Hepatocyte (in vitro differentiated cells): Measurements from ENCODE around the gene ZNF385C. TPM values are rescaled to one million over a fixed set of nuclear protein-coding genes. Genes with fewer than 3 reads are reported as not detected.

ENCODE experiments used
- DNase-seq: peaks from one replicate; pipeline ENCODE4 v3.0.0-alpha.2; 2016; ENCODE audit warnings: low spot score
- H2AFZ ChIP-seq: fragments of 200-600 bp; sonication (generic); 2 replicates; pipeline ENCODE4 v1.6.0; 2016; ENCODE audit warnings: antibody characterized with exemption, mild to moderate bottlenecking
- H3K27ac ChIP-seq: fragments of 200-600 bp; sonication (generic); 2 replicates; pipeline ENCODE4 v1.5.1; 2016; ENCODE audit warnings: mild to moderate bottlenecking
- H3K27me3 ChIP-seq: fragments of 200-600 bp; sonication (generic); 2 replicates; pipeline ENCODE4 v1.6.1; 2016
- H3K36me3 ChIP-seq: fragments of 200-600 bp; sonication (generic); replicated peaks from 2 replicates; pipeline ENCODE4 v1.5.1; 2016; ENCODE audit warnings: low read depth; ENCODE audit not compliant: insufficient read depth
- H3K4me1 ChIP-seq: fragments of 200-600 bp; sonication (generic); 2 replicates; pipeline ENCODE4 v1.5.1; 2016; ENCODE audit warnings: mild to moderate bottlenecking, moderate library complexity; ENCODE audit not compliant: insufficient read depth
- H3K4me2 ChIP-seq: fragments of 200-600 bp; sonication (generic); 2 replicates; pipeline ENCODE4 v1.6.0; 2016
- H3K4me3 ChIP-seq: fragments of 200-600 bp; sonication (generic); 2 replicates; pipeline ENCODE4 v1.5.1; 2016; ENCODE audit warnings: mild to moderate bottlenecking
- H3K79me2 ChIP-seq: fragments of 200-600 bp; sonication (generic); 2 replicates; pipeline ENCODE4 v1.6.0; 2017; ENCODE audit warnings: mild to moderate bottlenecking
- H3K9me2 ChIP-seq: fragments of 200-600 bp; sonication (generic); replicated peaks from 2 replicates; pipeline ENCODE4 v1.6.0; 2017; ENCODE audit warnings: mild to moderate bottlenecking; ENCODE audit not compliant: insufficient read depth
- H3K9me3 ChIP-seq: fragments of 200-600 bp; sonication (generic); 2 replicates; pipeline ENCODE4 v1.5.1; 2016; ENCODE audit warnings: low read depth, mild to moderate bottlenecking
- H4K20me1 ChIP-seq: fragments of 200-600 bp; sonication (generic); 2 replicates; pipeline ENCODE4 v1.6.0; 2016; ENCODE audit warnings: mild to moderate bottlenecking; ENCODE audit not compliant: insufficient read depth, poor library complexity, severe bottlenecking
- EZH2 ChIP-seq: fragments of 200-600 bp; sonication (generic); IDR thresholded peaks from 2 replicates; pipeline ENCODE4 v1.6.1; 2016; ENCODE audit warnings: antibody characterized with exemption, mild to moderate bottlenecking, borderline replicate concordance
- EZH2phosphoT487 ChIP-seq: fragments of 200-600 bp; sonication (generic); IDR thresholded peaks from one replicate; pipeline ENCODE4 v1.6.1; 2018; ENCODE audit warnings: antibody characterized with exemption, mild to moderate bottlenecking, low read depth, moderate library complexity; ENCODE audit not compliant: unreplicated experiment, severe bottlenecking
- WGBS: methylation state at CpG from one replicate; pipeline ENCODE4 v1.1.6; 2016; ENCODE audit warnings: low lambda C conversion rate; ENCODE audit errors: missing lambda C conversion rate; 5-methylcytosine and 5-hydroxymethylcytosine counted together
- polyA plus RNA-seq: library from polyadenylated mRNA; unstranded; fragments of >200 nt; fragmentation: Nextera tagmentation; extraction: Ambion mirVana; gene quantifications from 2 replicates; pipeline ENCODE4 v1.2.1, GENCODE V29; 2016
- total RNA-seq: library from RNA; depleted of rRNA; stranded (reverse); fragments of >200 nt; gene quantifications from 2 replicates; pipeline ENCODE4 v1.2.3, GENCODE V29; 2014
- TF ChIP-seq, protein P1 (sequence below): fragments of 200-600 bp; sonication (generic); IDR thresholded peaks from 2 replicates; pipeline ENCODE4 v1.5.1; 2016; ENCODE audit warnings: antibody characterized with exemption, mild to moderate bottlenecking; ENCODE audit not compliant: poor library complexity

ZNF385C gene
- total and polyA plus RNA-seq, 2 experiments from 2014 or later: 0.45 to 0.63 TPM

GRCh38 chr17:42061646-42062487 is 36.4 kb downstream of the ZNF385C start:
- Histone ChIP-seq H2AFZ (no peak overlapping the region), H3K4me1 (no peaks in the 10 kb centered on the region), H3K9me2 (no peaks in the 10 kb centered on the region), H3K27ac (no peak overlapping the region), H4K20me1 (no peaks in the 10 kb centered on the region), H3K9me3 (no peaks in the 10 kb centered on the region), H3K4me3 (no peak overlapping the region), H3K79me2 (no peaks in the 10 kb centered on the region), H3K36me3 (no peaks in the 10 kb centered on the region), H3K27me3 (no peaks in the 10 kb centered on the region), H3K4me2 (no peak overlapping the region)
- WGBS: 65% methylated on average over 5 of the region's 5 CpGs
- DNase-seq: no peak
- TF ChIP-seq EZH2phosphoT487 (no peak), EZH2 (no peak)
- TF ChIP-seq, protein P1, sequence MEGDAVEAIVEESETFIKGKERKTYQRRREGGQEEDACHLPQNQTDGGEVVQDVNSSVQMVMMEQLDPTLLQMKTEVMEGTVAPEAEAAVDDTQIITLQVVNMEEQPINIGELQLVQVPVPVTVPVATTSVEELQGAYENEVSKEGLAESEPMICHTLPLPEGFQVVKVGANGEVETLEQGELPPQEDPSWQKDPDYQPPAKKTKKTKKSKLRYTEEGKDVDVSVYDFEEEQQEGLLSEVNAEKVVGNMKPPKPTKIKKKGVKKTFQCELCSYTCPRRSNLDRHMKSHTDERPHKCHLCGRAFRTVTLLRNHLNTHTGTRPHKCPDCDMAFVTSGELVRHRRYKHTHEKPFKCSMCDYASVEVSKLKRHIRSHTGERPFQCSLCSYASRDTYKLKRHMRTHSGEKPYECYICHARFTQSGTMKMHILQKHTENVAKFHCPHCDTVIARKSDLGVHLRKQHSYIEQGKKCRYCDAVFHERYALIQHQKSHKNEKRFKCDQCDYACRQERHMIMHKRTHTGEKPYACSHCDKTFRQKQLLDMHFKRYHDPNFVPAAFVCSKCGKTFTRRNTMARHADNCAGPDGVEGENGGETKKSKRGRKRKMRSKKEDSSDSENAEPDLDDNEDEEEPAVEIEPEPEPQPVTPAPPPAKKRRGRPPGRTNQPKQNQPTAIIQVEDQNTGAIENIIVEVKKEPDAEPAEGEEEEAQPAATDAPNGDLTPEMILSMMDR: no peak

- no peak for DNase-seq
- no peak overlapping the region for H3K4me3 ChIP-seq
- H3K36me3 ChIP-seq: no peaks in the 10 kb centered on the region
- WGBS: 85% methylated on average over 4 of the region's 4 CpGs
- no peak for TF ChIP-seq EZH2phosphoT487
- TF ChIP-seq EZH2: no peak
- TF ChIP-seq, protein P1: no peak
- H3K4me2 ChIP-seq: no peak overlapping the region
- H3K27ac ChIP-seq: no peak overlapping the region
- H3K9me3 ChIP-seq: no peaks in the 10 kb centered on the region
- H4K20me1 ChIP-seq: no peaks in the 10 kb centered on the region
- H3K4me1 ChIP-seq: no peaks in the 10 kb centered on the region
- no peaks in the 10 kb centered on the region for H3K27me3 ChIP-seq
- H2AFZ ChIP-seq: no peak overlapping the region
- H3K9me2 ChIP-seq: no peaks in the 10 kb centered on the region
- no peaks in the 10 kb centered on the region for H3K79me2 ChIP-seq
These were observed 38.0 kb downstream of the ZNF385C start for GRCh38 chr17:42060231-42060630.

GRCh38 chr17:42059815-42060214 is 38.5 kb downstream of the ZNF385C start:
- no peaks in the 10 kb centered on the region for H3K9me3 ChIP-seq

More at GRCh38 chr17:42059815-42060214, 38.5 kb downstream of the ZNF385C start:
- WGBS: 83% methylated on average over 4 of the region's 4 CpGs
- no peak overlapping the region for H2AFZ ChIP-seq
- no peaks in the 10 kb centered on the region for H3K36me3 ChIP-seq
- no peak overlapping the region for H3K4me3 ChIP-seq
- no peaks in the 10 kb centered on the region for H3K27me3 ChIP-seq
- no peak overlapping the region for H3K4me2 ChIP-seq
- TF ChIP-seq, protein P1: no peak
- TF ChIP-seq EZH2phosphoT487 (no peak), EZH2 (no peak)
- H3K27ac ChIP-seq: no peak overlapping the region
- H3K79me2 ChIP-seq: no peaks in the 10 kb centered on the region
- no peaks in the 10 kb centered on the region for H3K4me1 ChIP-seq
- no peaks in the 10 kb centered on the region for H4K20me1 ChIP-seq
- no peaks in the 10 kb centered on the region for H3K9me2 ChIP-seq
- no peak for DNase-seq
